ENCODE results near the gene EMC8.

Gene EMC8

GRCh38 chr16:85736921-85737320 lies 62.4 kb downstream of the EMC8 start:
- DNase-seq = no peak
- TF ChIP-seq POLR2A (IDR thresholded peaks at IDR 0.05; ENCODE audit: low read length) (no peak), GATA1 (IDR thresholded peaks at IDR 0.05; ENCODE audit: low read depth, low read length) (no peak)

- DNase-seq = no peak
- TF ChIP-seq POLR2A (IDR thresholded peaks at IDR 0.05; ENCODE audit: low read length) = no peak
- no peak for TF ChIP-seq GATA1 (IDR thresholded peaks at IDR 0.05; ENCODE audit: low read depth, low read length)
Measured at GRCh38 chr16:85735946-85736345, 63.4 kb downstream of the EMC8 start.

- DNase-seq = no peak
- TF ChIP-seq POLR2A (IDR thresholded peaks at IDR 0.05; ENCODE audit: low read length) (no peak), GATA1 (IDR thresholded peaks at IDR 0.05; ENCODE audit: low read depth, low read length) (no peak)
Measured at GRCh38 chr16:85735225-85735635, 64.1 kb downstream of the EMC8 start.

- no peak for DNase-seq
- no peak for TF ChIP-seq GATA1 (IDR thresholded peaks at IDR 0.05; ENCODE audit: low read depth, low read length)
- no peak for TF ChIP-seq POLR2A (IDR thresholded peaks at IDR 0.05; ENCODE audit: low read length)
Measured at GRCh38 chr16:85734311-85735017, 64.9 kb downstream of the EMC8 start.

GRCh38 chr16:85733839-85734170 lies 65.5 kb downstream of the EMC8 start:
- TF ChIP-seq POLR2A (IDR thresholded peaks at IDR 0.05; ENCODE audit: low read length) (no peak), GATA1 (IDR thresholded peaks at IDR 0.05; ENCODE audit: low read depth, low read length) (no peak)
- no peak for DNase-seq

- peak in 1 of 2 experiments; percentile 12 for DNase-seq
- TF ChIP-seq GATA1 (IDR thresholded peaks at IDR 0.05; ENCODE audit: low read depth, low read length) (no peak), POLR2A (IDR thresholded peaks at IDR 0.05; ENCODE audit: low read length) (no peak)
Measured at GRCh38 chr16:85733155-85733838, 66.0 kb downstream of the EMC8 start.

GRCh38 chr16:85731179-85731578 lies 68.2 kb downstream of the EMC8 start:
- TF ChIP-seq GATA1 (IDR thresholded peaks at IDR 0.05; ENCODE audit: low read depth, low read length) (no peak), POLR2A (IDR thresholded peaks at IDR 0.05; ENCODE audit: low read length) (no peak)

GRCh38 chr16:85730186-85730465 lies 69.2 kb downstream of the EMC8 start:
- TF ChIP-seq GATA1 (IDR thresholded peaks at IDR 0.05; ENCODE audit: low read depth, low read length) = no peak
- TF ChIP-seq POLR2A (IDR thresholded peaks at IDR 0.05; ENCODE audit: low read length) = no peak
- DNase-seq = no peak

More at GRCh38 chr16:85731179-85731578, 68.2 kb downstream of the EMC8 start:
- DNase-seq = no peak

GRCh38 chr16:85729452-85730185 lies 69.7 kb downstream of the EMC8 start:
- TF ChIP-seq POLR2A (IDR thresholded peaks at IDR 0.05; ENCODE audit: low read length) (no peak), GATA1 (IDR thresholded peaks at IDR 0.05; ENCODE audit: low read depth, low read length) (no peak)
- DNase-seq = no peak

- DNase-seq = peak in 1 of 2 experiments; percentile 20
- TF ChIP-seq POLR2A (IDR thresholded peaks at IDR 0.05; ENCODE audit: low read length) = no peak
- TF ChIP-seq GATA1 (IDR thresholded peaks at IDR 0.05; ENCODE audit: low read depth, low read length) = no peak
Measured at GRCh38 chr16:85728879-85729278, 70.5 kb downstream of the EMC8 start.
